Epidermal melanocyte (primary cell): Measurements from ENCODE around the gene GAN.
"Not testable (repeated sequence)": the region's sequence is repeated elsewhere in the genome, so short reads cannot be mapped to it uniquely, and the experiment has no call there.

Source experiments
- DNase-seq: peaks from one replicate; pipeline ENCODE4 v3.0.0; 2011; ENCODE audit warnings: low spot score; ENCODE audit not compliant: insufficient read length

The GAN gene

GRCh38 chr16:81397058-81397878 lies 82.5 kb downstream of the GAN start:
- DNase-seq = no peak

DNA sequence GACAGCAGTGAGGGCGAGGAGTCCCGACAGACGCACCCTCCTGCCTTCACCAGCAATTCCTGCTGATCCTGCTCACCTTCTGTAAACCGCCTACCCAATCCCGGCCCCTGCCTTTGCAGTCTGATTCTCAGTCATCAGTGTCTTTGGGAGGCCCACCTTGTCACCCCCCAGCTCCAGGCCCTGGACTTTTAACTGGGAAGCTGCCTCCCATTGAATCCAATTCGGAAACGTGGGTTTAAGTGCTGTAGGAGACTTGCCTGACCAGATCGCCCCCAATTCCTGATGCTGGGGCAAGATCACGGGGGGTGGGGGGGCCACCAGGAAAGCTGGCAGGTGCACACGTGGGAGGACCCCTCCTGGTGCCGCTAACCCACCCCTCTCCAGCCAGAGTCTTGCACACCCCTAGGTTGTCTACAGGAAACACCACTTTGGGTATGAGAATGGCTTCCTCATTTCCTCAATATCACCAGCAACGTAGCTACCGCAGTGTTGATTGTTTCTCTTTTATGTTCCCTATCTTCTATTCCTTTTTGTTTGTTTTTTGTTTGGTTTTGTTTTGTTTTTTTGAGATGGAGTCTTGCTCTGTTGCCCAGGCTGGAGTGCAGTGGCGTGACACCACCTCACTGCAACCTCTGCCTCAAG lies 83.2 kb downstream of the GAN start:
- DNase-seq = no peak

DNA sequence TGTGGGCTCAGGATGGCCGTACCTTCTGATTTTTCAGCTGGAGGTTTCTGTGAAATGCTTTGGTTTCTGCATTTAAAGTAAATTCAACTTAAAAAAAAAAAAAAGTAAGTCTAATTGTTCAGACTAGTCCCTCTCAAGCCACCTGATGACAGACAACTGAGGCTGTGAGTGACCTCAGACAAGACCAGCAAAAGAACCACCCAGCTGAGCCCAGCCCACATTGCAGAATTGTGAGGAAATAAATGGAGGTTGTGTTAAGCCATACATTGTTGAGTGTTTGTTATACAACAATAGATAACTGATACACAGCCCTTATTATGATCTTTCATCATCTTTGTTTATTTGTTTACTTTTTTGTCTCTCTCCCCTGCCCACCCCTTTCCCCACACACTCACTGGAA lies 85.1 kb downstream of the GAN start:
- DNase-seq = no peak

DNA sequence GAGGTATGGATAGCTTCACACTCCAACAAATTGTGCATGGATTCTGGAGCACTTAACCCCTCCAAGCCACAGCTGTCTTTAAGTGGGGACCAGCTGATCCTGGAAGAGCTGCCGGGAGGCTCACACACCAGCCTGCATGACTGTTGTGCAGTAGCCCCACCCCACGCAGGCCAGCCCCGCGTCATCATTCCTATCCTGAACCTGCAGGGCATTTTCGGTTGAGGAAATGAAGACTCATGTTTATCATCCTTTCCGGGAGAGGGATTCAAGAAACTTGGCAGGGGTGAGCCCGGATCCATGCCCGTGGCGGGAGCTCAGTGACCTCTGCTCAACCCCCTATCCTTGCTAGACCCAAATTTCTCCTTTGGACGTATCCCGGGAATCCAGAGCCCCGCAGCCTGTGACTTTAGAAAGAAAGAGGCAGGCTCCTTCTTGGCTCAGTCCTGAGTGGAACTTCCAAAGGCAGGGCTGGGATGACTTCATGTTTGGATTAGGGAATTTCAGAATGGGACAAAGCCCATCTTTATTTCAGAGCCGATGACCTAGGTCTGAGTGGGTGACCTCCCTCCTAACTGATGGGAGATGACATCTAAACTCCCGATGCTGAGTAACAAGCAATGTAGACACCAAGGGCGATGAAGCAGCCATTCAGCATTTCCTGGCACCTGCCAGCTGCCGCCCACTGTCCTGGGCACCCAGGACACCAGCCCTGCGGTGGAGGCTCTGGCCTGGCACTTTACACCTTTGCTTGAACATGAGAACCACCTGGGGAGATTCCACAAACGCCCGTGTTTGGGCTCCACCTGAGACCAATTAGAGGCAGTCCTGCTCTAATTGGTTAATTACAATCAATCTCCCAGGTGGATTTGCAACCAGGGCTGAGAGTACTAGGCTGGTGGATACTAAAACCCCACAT lies 86.5 kb downstream of the GAN start:
- DNase-seq = peak; percentile 65

GRCh38 chr16:81403208-81403600 lies 88.4 kb downstream of the GAN start:
- DNase-seq = no peak

GRCh38 chr16:81403601-81404391 lies 89.0 kb downstream of the GAN start:
- DNase-seq = peak; percentile 86

DNA sequence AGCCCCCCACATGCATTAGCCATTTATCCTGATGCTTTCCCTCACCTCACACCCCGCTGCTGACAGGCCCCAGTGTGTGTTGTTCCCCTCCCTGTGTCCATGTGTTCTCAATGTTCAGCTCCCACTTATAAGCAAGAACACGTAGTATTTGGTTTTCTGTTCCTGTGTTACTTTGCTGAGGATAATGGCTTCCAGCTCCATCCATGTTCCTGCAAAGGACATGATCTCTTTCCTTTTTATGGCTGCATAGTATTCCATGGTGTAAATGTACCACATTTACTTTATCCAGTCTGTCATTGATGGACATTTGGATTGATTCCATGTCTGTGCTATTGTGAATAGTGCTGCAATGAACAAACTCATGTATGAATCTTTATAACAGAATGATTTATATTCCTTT lies 90.2 kb downstream of the GAN start:
- DNase-seq = not testable (repeated sequence)

- peak; percentile 35 for DNase-seq
Measured at GRCh38 chr16:81405702-81406113, 90.9 kb downstream of the GAN start.

DNA sequence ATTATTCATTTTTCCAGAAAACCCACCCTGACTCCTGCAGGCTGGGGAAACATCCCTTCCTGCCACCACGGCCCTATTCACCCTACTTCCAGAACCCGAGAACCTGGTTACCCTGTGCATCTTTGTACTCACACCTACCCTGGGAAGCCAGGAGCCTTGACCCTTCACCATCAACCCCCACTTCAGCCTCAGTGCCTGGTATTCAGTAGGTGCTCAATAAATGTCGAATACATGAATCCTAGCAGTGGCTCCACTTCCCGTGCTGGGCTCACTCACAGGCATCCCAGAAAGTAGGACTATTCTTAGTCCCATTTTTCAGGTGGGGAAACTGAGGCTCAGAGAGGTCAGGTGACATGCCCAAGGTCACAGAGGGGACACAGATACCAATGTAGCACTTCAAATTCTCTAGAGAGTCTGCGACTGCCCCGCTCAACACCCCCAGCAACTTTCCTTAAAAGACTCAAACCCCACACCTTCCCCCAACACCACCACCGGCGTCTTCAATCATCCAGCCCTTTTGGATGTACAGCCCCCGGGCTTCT lies 93.7 kb downstream of the GAN start:
- no peak for DNase-seq

- DNase-seq = no peak
Measured at GRCh38 chr16:81409016-81409556, 94.3 kb downstream of the GAN start.

GRCh38 chr16:81410643-81411293 lies 96.0 kb downstream of the GAN start:
- DNase-seq = no peak

GRCh38 chr16:81413245-81413990 lies 98.7 kb downstream of the GAN start:
- DNase-seq = no peak

- DNase-seq = no peak
Measured at GRCh38 chr16:81415751-81416150, 101.0 kb downstream of the GAN start.

- DNase-seq = no peak
Measured at GRCh38 chr16:81416749-81417148, 102.0 kb downstream of the GAN start.

DNA sequence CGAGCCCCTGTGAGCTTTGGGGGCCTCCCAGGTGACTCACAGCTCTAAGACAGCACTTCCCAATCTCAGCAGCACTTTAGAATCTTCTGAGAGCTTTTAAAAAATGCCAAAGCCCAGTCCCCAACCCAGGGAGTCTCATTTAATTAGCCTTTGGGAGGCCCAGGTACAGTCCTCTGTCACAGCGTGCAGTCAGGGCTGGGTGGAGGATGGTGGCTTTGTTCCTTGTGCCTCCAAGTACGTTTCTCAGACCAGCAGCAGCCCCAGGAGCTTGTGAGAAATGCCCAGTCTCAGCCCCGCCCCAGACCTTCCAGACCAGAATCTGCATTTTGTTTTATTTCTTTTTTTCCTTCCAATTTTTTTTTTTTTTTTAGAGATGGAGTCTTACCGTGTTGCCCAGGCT lies 102.4 kb downstream of the GAN start:
- DNase-seq = no peak

- no peak for DNase-seq
Measured at GRCh38 chr16:81419806-81420205, 105.0 kb downstream of the GAN start.

DNA sequence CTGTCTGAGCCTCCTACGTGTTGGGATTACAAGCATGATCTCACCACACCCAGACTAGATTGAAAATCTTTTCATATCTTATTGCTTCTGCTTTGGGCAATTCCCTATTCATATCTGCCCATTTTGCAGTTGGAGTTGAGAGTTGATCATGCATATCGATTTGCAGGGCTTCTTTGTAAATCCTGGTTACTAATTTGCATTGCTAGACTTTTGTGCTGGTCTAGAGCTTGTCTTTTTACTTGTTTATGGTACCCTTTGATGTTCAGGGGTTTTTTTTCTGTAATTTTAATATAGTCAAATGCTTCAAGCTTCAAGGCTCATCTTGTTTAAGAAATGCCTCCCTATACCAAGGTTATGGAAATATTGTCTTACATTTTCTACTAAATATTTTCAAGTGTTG lies 106.4 kb downstream of the GAN start:
- DNase-seq = no peak

- DNase-seq = no peak
Measured at GRCh38 chr16:81421536-81421935, 106.8 kb downstream of the GAN start.

GRCh38 chr16:81422153-81422552 lies 107.4 kb downstream of the GAN start:
- DNase-seq = not testable (repeated sequence)
